Measurements from ENCODE around the gene DNAJB13.
"Not testable (repeated sequence)": the region's sequence is repeated elsewhere in the genome, so short reads cannot be mapped to it uniquely, and the experiment has no call there.

The DNAJB13 gene

GRCh38 chr11:73978576-73979086 is 27.8 kb downstream of the DNAJB13 start:
- DNase-seq, result no peak

DNA sequence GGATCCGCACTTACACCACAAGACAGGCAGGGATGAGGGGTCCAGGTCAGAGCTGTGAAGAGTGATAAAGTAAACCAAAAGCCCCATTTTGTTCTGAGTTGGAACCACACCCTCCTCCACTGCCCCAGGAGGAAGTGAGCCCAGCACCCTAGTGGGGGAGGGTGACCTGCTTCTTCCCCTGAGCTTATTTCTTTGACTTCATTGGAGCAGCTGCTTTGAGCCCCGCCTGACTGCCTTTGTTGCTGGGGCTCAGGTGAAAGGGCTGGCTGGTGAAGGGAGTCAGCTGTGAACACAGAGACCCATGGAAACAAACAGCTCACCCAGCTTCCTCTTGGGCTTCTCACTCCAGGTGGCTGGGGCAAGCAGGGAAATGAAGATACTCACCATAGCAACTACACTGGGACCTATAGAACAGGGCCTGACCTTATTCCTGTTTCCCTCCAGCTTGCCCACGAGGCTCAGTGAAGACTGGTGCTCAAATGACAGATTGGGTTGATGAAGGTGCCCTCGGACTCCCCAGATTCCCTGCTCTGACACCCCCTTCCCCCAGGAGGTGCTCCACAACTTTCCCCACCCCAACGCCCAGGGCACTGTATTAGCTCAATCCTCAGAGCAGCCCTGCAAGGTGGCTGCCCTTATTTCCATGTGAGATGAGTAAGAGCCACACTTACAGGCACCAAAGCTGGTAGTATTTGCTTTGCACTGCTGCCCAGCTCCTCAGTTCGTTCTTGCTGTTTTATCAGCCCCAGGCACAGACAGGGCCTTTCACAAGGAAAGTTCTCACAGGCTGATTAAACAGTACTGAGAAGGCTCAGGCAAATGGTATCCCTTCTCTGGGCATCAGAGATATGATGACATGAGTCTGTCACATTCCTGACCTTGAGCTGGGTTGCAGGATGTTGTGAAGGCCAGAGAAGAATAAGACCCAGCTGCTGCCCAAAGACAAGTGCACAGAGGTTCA is 29.5 kb downstream of the DNAJB13 start:
- DNase-seq, result peak; percentile 72

DNA sequence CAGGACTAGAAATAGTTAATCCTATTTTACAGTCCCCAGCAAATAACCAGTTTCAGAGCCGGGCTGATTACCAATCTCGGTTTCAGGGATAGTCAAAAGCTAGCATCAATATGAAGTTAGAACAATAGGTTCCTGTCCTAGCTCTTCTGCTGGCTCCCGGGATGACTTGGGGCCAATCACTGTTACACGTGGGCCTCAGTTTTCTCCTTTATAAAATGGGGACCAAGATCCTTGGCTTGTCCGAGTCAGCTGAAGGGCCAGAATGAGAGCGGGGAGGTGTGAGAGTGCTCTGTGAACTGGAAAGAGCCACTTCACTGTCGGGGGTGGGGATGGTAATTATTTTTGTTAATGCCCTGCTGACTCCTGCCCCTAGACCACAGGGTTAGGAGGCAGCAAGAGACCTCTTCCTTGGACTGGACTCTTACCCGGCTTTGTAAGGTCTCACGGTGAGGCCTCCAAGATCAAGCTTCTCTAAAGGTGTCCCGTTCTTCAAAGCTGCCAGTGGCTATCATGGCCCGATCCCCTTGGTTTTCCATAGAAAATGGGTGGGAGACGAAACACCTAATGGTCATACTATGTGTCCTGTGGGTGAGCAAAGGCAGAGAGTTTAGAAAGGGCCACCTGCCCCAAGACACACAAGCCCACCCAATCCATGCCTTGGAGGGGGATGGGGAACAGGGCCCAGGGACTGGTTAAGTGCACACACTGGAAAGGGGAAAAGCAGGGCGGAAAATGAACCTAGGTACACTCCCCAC is 30.4 kb downstream of the DNAJB13 start:
- DNase-seq, result no peak

DNA sequence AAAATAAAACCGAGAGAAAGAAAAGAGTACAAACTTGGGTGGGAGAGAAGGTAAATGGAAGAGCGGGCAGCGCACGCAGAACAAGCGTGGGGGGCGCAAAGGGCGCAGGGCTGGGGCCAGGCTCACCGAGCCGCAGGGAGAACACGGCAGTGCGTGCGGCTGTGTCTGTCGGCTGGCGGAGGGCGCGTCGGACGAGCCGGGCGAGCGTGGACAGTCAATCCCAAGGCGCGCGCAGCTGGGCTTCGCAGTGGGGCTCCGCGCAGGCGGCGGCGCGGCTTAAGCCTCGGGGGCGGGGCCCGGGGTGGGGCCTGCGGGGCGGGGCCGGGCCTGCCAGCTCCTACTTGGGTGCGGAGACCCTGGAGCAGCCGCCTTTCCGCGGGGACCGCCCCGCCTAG is 31.8 kb downstream of the DNAJB13 start, which contains the start of gene UCP2:
Gene UCP2 (minus strand): TSS at position 249 of the 395 bp plus-strand sequence. CDS start 4,465 bp downstream, outside the sequence.
- DNase-seq, result peak; percentile 70

DNA sequence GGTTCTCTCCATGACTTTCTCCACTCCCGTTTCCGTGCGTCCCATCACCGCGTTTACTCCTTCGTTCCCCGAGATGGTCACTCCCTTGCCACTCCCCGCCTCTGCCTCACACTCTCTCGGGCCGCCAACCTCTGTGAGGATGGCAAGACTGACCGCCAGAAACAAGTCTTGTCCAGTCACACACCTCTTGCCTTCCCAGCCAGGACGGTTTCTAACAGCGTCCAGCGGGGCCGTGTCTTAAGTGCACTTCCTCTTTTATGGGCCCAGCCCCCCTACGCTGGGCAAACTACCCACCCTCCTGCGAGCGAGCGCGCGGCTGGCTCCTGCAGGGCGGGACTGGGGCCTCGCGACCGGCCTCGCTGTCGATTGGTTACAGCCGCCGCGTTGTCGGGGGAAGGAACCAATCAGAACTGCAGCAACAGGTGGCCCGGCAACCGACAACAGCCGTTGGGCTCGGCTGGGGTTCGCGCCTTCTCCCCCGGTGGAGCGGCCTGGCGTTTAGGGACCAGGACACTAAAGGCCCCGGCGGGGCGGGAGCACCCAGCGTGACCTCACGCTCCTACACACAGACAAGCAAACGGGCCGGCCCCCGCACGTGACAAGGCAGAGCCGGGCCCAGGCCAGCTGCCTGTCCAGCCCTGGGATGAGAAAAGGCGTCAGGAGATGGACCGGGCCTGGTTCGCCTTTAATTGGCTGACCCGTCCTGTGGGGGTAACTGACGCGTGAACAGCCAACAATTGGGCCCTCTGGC is 32.3 kb downstream of the DNAJB13 start:
- DNase-seq, result peak; percentile 87

- DNase-seq, result no peak
Observed at GRCh38 chr11:73983741-73984538, 33.1 kb downstream of the DNAJB13 start.

GRCh38 chr11:73985661-73986060 is 34.8 kb downstream of the DNAJB13 start:
- not testable (repeated sequence) for DNase-seq

DNA sequence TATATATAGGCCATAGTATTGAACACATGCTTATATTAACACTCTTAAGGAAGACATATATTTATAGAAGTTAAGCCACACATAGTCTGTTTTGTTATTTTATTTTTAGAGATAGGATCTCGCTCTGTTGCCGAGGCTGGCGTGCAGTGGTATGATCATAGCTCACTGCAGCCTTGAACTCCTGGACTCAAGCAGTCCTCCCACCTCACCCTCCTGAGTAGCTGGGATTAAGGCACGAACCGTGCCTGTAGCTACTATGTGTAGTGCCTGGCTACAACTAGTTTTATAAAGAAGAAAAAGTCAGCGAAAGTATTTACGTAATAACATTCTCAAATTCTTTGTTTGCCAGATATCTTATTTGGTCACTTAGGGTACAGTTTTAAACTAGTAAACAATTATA is 37.4 kb downstream of the DNAJB13 start:
- DNase-seq, result no peak

- DNase-seq, result no peak
Observed at GRCh38 chr11:73989156-73989555, 38.3 kb downstream of the DNAJB13 start.

GRCh38 chr11:73990730-73991129 is 39.9 kb downstream of the DNAJB13 start:
- DNase-seq, result no peak

DNA sequence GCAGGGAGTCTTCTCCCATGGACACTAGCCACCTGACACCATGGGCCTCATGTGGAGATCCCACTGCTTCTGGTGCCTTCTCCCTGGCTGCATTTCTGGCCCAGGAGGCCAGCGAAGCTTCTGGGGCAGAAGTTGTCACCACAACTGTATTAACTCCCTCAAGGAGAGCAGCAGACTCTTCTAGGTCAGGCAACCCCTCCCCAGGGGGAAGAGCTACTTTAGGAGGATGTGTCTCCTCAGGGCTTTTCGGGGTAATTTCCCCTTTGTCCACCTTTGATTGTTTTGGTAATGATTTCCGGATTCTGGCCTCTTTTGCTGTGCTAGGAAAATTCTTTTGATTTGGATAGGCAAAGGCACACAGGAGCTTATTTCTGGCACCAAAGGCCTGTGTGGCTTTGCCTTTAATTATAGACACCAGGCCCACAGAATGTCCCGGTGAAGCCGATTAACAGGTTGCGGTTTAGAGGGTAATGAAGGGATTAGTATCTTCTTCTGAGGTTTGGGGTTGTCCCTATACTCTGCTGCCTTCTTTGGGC is 40.7 kb downstream of the DNAJB13 start:
- no peak for DNase-seq

GRCh38 chr11:73995247-73995646 is 44.4 kb downstream of the DNAJB13 start:
- DNase-seq, result no peak

- no peak for DNase-seq
Observed at GRCh38 chr11:73995731-73996130, 44.9 kb downstream of the DNAJB13 start.

- no peak for DNase-seq
Observed at GRCh38 chr11:73996161-73996747, 45.4 kb downstream of the DNAJB13 start.

DNA sequence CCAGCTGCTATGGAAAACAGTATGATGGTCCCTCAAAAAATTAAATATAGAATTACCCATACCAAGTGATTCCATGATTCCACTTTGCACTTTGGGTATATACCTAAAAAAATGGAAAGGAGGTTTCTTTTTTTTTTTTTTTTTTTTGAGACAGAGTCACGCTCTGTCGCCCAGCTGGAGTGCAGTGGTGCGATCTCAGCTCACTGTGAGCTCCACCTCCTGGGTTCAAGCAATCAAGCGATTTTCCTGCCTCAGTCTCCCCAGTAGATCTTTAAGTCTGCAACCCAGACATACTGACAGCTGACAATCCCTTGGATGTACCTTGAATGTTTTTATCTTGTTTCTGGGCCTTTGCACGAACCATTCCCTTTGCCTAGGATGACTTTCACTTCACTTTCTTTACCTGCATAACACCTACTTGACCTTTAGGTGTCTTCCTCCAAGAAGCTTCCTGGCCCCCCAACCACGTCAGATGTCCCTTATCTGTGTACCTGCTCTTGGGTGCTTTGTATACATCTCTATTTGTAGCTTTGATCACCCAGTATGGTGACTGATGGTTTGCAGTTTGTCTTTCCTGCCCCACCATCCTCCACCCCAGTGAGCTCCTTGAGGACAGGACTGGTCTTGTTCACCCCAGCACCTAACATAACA is 46.4 kb downstream of the DNAJB13 start:
- DNase-seq, result no peak

- no peak for DNase-seq
Observed at GRCh38 chr11:73998846-73999575, 48.2 kb downstream of the DNAJB13 start.

- DNase-seq, result no peak
Observed at GRCh38 chr11:73999581-74000306, 48.9 kb downstream of the DNAJB13 start.

GRCh38 chr11:74000307-74001133 is 49.7 kb downstream of the DNAJB13 start:
- DNase-seq, result no peak

Measured in activated CD4-positive, alpha-beta T cell treated with anti-CD3 and anti-CD28 coated beads for 1 hour (primary cell).